GM12878 (cell line): ENCODE results near the gene SMIM14. TPM values are rescaled to one million over a fixed set of nuclear protein-coding genes. Genes with fewer than 3 reads are reported as not detected.

ENCODE experiments used
- ATAC-seq: fragments of 200-7000 bp; cut with Tn5 transposase; 3 replicates; pipeline ENCODE4 v1.9.1; 2020; ENCODE audit warnings: mild to moderate bottlenecking, moderate library complexity
- BruUV-seq: library from RNA; stranded (reverse); fragments of 400-500 nt; replicated peaks from 2 replicates; lab custom pipeline; 2021; lab: Mats Ljungman, UMichigan
- CTCF ChIA-PET: fragments of 300-600 bp; sonication (Branson Sonifier 250); formaldehyde crosslinking; extraction: SDS; loops from one replicate; lab custom pipeline; 2021; ENCODE audit warnings: inconsistent platforms; lab: Yijun Ruan, JAX
- POLR2A ChIA-PET: fragments of 350-600 bp; formaldehyde crosslinking; extraction: SDS; loops from one replicate; lab custom pipeline; 2021; ENCODE audit warnings: inconsistent platforms; lab: Charles Lee
- RAD21 ChIA-PET: fragments of 300-600 bp; sonication (Branson Sonifier 250); formaldehyde crosslinking; loops from one replicate; lab custom pipeline; 2023; ENCODE audit warnings: antibody characterized with exemption; ENCODE audit not compliant: unreplicated experiment; lab: Charles Lee
- SMC1A ChIA-PET: fragments of 300-600 bp; sonication (Branson Sonifier 250); formaldehyde crosslinking; loops from one replicate; lab custom pipeline; 2023; ENCODE audit not compliant: unreplicated experiment, uncharacterized antibody; lab: Charles Lee
- DNase-seq: peaks from one replicate; pipeline ENCODE4 v3.0.0-alpha.2; 2011; ENCODE audit warnings: low read depth, low spot score
- FAIRE-seq: peaks from 3 replicates; lab custom pipeline; 2011; peaks lifted over from hg19 to GRCh38; lab: Jason Lieb, UNC
- H2AFZ ChIP-seq: 2 replicates; pipeline ENCODE4 v1.6.0; 2011; ENCODE audit warnings: low read depth, low read length, control low read depth; ENCODE audit not compliant: control insufficient read depth
- H3K27ac ChIP-seq: 2 replicates; pipeline ENCODE4 v1.5.1; 2011; ENCODE audit warnings: control low read depth; ENCODE audit not compliant: control insufficient read depth, insufficient read depth
- H3K27me3 ChIP-seq, 2 experiments: replicated peaks in 1 of 2; 2 replicates each; pipeline versions ENCODE4 v1.6.0 to v1.6.1; 2011; ENCODE audit warnings: low read length in 1 of 2; ENCODE audit not compliant: control insufficient read depth in 2 of 2, insufficient read depth in 2 of 2
- H3K36me3 ChIP-seq, 2 experiments: 2 replicates each; pipeline ENCODE4 v1.5.1; 2011; ENCODE audit warnings: low read length in 1 of 2; ENCODE audit not compliant: control insufficient read depth in 2 of 2, insufficient read depth in 2 of 2
- H3K4me1 ChIP-seq: 2 replicates; pipeline ENCODE4 v1.6.1; 2011; ENCODE audit warnings: mild to moderate bottlenecking, low read length, moderate library complexity, mixed read lengths; ENCODE audit not compliant: control insufficient read depth, insufficient read depth
- H3K4me2 ChIP-seq: 2 replicates; pipeline ENCODE4 v1.6.0; 2011; ENCODE audit warnings: control low read depth; ENCODE audit not compliant: control insufficient read depth, insufficient read depth
- H3K4me3 ChIP-seq: fragments of 200-600 bp; sonication (generic); 2 replicates; pipeline ENCODE4 v1.5.1; 2016
- H3K79me2 ChIP-seq: 2 replicates; pipeline ENCODE4 v1.6.0; 2011; ENCODE audit warnings: low read length; ENCODE audit not compliant: control insufficient read depth, insufficient read depth
- H3K9ac ChIP-seq: 2 replicates; pipeline ENCODE4 v1.8.0; 2011; ENCODE audit warnings: low read length, control low read depth, mixed read lengths; ENCODE audit not compliant: control insufficient read depth, insufficient read depth
- H3K9me3 ChIP-seq: replicated peaks from 3 replicates; pipeline ENCODE4 v1.5.1; 2011; ENCODE audit warnings: mild to moderate bottlenecking, low read length; ENCODE audit not compliant: control insufficient read depth, insufficient read depth
- H4K20me1 ChIP-seq: 2 replicates; pipeline ENCODE4 v1.6.0; 2011; ENCODE audit not compliant: control insufficient read depth, insufficient read depth
- BCL3 ChIP-seq: IDR thresholded peaks from 2 replicates; pipeline ENCODE4 v1.6.1; 2011; ENCODE audit warnings: borderline replicate concordance, low read depth, mild to moderate bottlenecking, moderate library complexity, low read length; ENCODE audit not compliant: insufficient read depth, poor library complexity, severe bottlenecking
- CEBPZ ChIP-seq: fragments of 150-350 bp; IDR thresholded peaks from 2 replicates; pipeline ENCODE4 v1.6.1; 2016; ENCODE audit warnings: low read depth, low read length
- KAT2A ChIP-seq: conservative IDR thresholded peaks from 2 replicates; pipeline ENCODE4 v1.6.1; 2011; ENCODE audit warnings: low read depth, low read length; ENCODE audit not compliant: control insufficient read depth
- NFIC ChIP-seq: IDR thresholded peaks from 2 replicates; pipeline ENCODE4 v1.6.1; 2012; ENCODE audit warnings: low read depth, mild to moderate bottlenecking, inconsistent platforms, low read length, moderate library complexity
- POU2F2 ChIP-seq: IDR thresholded peaks from 3 replicates; pipeline ENCODE4 v1.6.1; 2011; ENCODE audit warnings: low read depth, mild to moderate bottlenecking, low read length, borderline replicate concordance
- TARDBP ChIP-seq: IDR thresholded peaks from 2 replicates; pipeline ENCODE4 v1.6.1; 2016; ENCODE audit warnings: borderline replicate concordance
- TBL1XR1 ChIP-seq: IDR thresholded peaks from 2 replicates; pipeline ENCODE4 v1.6.1; 2012; ENCODE audit warnings: low read depth, low read length, improper control_type of control experiment
- ZBED1 ChIP-seq: IDR thresholded peaks from 2 replicates; pipeline ENCODE4 v1.6.1; 2016; ENCODE audit warnings: borderline replicate concordance
- whole genome bisulfite sequencing: methylation state at CpG from one replicate; pipeline ENCODE4 v1.1.6; 2016; ENCODE audit warnings: low lambda C conversion rate; ENCODE audit not compliant: insufficient replicate concordance, insufficient coverage; ENCODE audit errors: missing lambda C conversion rate; 5-methylcytosine and 5-hydroxymethylcytosine counted together
- in situ Hi-C: fragments of 300-500 bp; cut with MboI; formaldehyde crosslinking; loops from 9 replicates; pipeline ENCODE4 v1.14.3; 2018; ENCODE audit warnings: mixed read lengths
- intact Hi-C: fragments of 100-400 bp; cut with micrococcal nuclease; formaldehyde crosslinking; loops from one replicate; pipeline ENCODE4 v1.14.2; 2022; ENCODE audit not compliant: unreplicated experiment
- polyA plus RNA-seq, 11 experiments: library from polyadenylated mRNA; depleted of rRNA in 4 of 11; unstranded in 6 of 11; stranded (reverse) in 5 of 11; fragments of >200 nt; fragmentation: Nextera tagmentation in 4 of 11; fragmentation: Illumina TruSeq in 1 of 11; extraction: Ambion mirVana in 4 of 11; extraction: Trizol in 1 of 11; gene quantifications; 1 replicate in 1 of 11; 2 replicates in 10 of 11; pipeline versions ENCODE4 v1.2.1 to v1.2.3, GENCODE V29; 2011 to 2016; ENCODE audit warnings: inconsistent platforms in 2 of 11, missing spikeins in 2 of 11, low read depth in 1 of 11
- total RNA-seq, 4 experiments: library from RNA; depleted of rRNA in 3 of 4; stranded (reverse); fragments of >200 nt in 3 of 4; fragmentation: Illumina TruSeq in 1 of 4; extraction: Trizol in 1 of 4; gene quantifications; 2 replicates each; pipeline versions ENCODE4 v1.2.1 to v1.2.3, GENCODE V29; 2013 to 2021

SMIM14 gene
- total and polyA plus RNA-seq, 10 of the 15 experiments (the other 5 are each of a cell fraction or from before 2014, with no cell fraction given) = 125 to 671 (median 188) TPM

DNA sequence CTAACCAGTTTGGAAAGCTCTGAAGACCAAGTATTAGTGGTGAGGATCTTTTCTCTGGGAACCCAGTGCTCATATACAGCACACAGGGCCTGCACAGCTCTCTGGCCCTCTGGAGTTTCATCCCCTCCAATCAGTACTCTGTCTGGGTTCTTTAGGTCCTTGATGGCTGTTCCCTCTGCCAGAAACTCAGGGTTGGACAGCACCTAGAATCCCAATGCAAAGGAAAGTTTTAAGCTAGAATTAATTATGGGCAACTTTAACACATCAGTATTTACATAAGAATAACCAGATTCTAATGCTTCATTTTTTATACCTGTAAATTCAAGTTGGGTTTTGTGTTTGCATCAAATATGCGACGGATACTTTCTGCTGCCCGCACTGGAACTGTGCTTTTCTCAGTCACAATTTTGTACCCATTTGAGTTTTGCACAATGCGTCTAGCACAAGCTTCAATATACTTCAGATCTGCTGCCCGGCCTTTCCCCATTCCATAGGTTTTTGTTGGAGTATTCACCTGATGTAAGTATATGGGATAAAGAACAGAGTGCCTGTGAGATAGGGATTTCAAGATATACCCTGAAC is 128.2 kb downstream of the SMIM14 start:
- Histone ChIP-seq H3K79me2 (no peaks in the 10 kb centered on the region; the same call in 1 of the 2 replicates), H3K36me3 (peaks cover 2 to 44% of the 10 kb centered on the region in 2 experiments), H3K4me1 (no peaks in the 10 kb centered on the region), H3K9ac (no peak overlapping the region), H4K20me1 (no peaks in the 10 kb centered on the region), H2AFZ (no peak overlapping the region), H3K9me3 (no peaks in the 10 kb centered on the region), H3K4me3 (no peak overlapping the region), H3K4me2 (no peak overlapping the region), H3K27ac (no peak overlapping the region), H3K27me3 (no peaks in the 10 kb centered on the region)
- ATAC-seq (no peak), FAIRE-seq (no peak), DNase-seq (no peak)
- SMC1A ChIA-PET = interaction anchor here (0.6 to 2.8 kb wide), 6 partner anchors 10 to 127 kb away, joined by 3 to 11 read pairs (median 4); partner anchors contain the start of gene UGDH
- POLR2A ChIA-PET = interaction anchor here (0.5 to 1.3 kb wide), 3 partner anchors 17 to 214 kb away, joined by 3 to 7 read pairs (median 4); partner anchors contain the start of gene UGDH
- intact Hi-C loops (no loop called here), in situ Hi-C loops (no loop called here)
- TF ChIP-seq POU2F2 (no peak), CEBPZ (no peak), TARDBP (no peak), NFIC (no peak), ZBED1 (no peak), KAT2A (no peak), BCL3 (no peak), TBL1XR1 (no peak)
- BruUV-seq = TSS peak; percentile 69
- RAD21 ChIA-PET = no interaction called here
- CTCF ChIA-PET = interaction anchor here (0.9 to 1.3 kb wide), 2 partner anchors 17 to 41 kb away, joined by 3 read pairs; partner anchors contain the start of gene UGDH
- 96% methylated on average over 5 of the region's 5 CpGs for WGBS
